Stomach smooth muscle (tissue), 2 donors: Measurements from ENCODE around the gene SRSF10.
"Not testable (repeated sequence)": the region's sequence is repeated elsewhere in the genome, so short reads cannot be mapped to it uniquely, and the experiment has no call there.

Experiments used
- H3K27ac ChIP-seq: one replicate; pipeline ENCODE4 v1.7.0; 2013; ENCODE audit warnings: mild to moderate bottlenecking, low read length, inconsistent platforms
- H3K27me3 ChIP-seq, 2 donors: one replicate each; pipeline ENCODE4 v1.7.0; 2013; ENCODE audit warnings: low read length in 2 of 2; ENCODE audit not compliant: insufficient read depth in 2 of 2, control insufficient read depth in 1 of 2
- H3K36me3 ChIP-seq, 2 donors: one replicate each; pipeline ENCODE4 v1.7.0; 2013; ENCODE audit warnings: low read length in 2 of 2; ENCODE audit not compliant: control insufficient read depth in 2 of 2, insufficient read depth in 2 of 2
- H3K4me1 ChIP-seq: one replicate; pipeline ENCODE4 v1.7.0; 2013; ENCODE audit warnings: low read length; ENCODE audit not compliant: control insufficient read depth, insufficient read depth
- H3K4me3 ChIP-seq, 2 donors: one replicate each; pipeline ENCODE4 v1.7.0; 2013; ENCODE audit warnings: low read length in 2 of 2
- H3K9ac ChIP-seq, 2 donors: one replicate each; pipeline ENCODE4 v1.7.0; 2013; ENCODE audit warnings: low read length in 2 of 2, mild to moderate bottlenecking in 1 of 2
- H3K9me3 ChIP-seq, 2 donors: one replicate each; pipeline ENCODE4 v1.7.0; 2013; ENCODE audit warnings: low read length in 2 of 2; ENCODE audit not compliant: control insufficient read depth in 2 of 2
- donor health status: healthy.
- donor health status: Pancreatic carcinoma.

SRSF10 gene

DNA sequence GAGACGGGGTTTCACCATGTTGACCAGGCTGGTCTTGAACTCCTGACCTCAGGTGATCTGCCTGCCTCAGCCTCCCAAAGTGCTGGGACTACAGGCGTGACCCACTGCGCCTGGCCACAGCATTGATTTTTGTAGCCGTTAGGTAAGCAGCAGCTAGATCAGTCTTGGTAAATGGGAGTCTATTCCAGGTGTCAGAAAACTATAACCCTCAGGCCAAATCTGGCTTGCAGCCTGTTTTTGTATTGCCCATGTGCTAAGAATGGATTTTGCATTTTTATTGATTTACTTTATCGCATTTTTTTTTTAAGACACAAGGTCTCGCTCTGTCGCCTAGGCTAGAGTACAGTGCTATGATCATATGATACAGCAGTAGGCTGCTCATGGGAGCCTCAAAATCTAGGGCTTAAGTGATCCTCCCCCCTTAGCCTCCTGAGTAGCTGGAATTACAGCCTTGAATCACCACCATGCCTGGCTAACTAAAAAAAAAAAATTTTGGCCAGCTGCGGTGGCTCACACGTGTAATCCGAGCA is 16.6 kb upstream of the SRSF10 start:
- Histone ChIP-seq H3K27me3 (no peaks in the 10 kb centered on the region), H3K9me3 (no peaks in the 10 kb centered on the region), H3K4me1 (no peaks in the 10 kb centered on the region), H3K27ac (no peak overlapping the region), H3K36me3 (no peaks in the 10 kb centered on the region), H3K9ac (no peak overlapping the region), H3K4me3 (no peak overlapping the region)

DNA sequence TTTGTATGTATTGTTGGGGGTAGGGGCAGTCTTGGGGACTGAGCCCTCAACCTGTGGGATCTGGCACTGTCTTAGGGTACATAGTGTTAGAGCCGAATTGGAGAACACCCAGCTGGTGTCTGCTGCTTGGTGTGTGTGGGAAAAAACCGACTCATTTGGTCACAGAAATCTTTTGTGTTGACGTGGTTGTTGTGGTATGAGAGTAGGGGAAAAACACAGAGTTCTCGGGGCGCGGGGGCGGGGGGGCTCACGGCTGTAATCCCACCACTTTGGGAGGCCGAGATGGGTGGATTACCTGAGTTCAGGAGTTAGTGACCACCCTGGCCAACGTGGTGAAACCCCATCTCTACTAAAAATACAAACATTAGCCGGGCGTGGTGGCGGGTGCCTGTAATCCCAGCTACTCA is 15.3 kb upstream of the SRSF10 start:
- Histone ChIP-seq H3K4me1 (no peaks in the 10 kb centered on the region), H3K4me3 (no peak overlapping the region), H3K36me3 (no peaks in the 10 kb centered on the region), H3K27ac (no peak overlapping the region), H3K9me3 (no peaks in the 10 kb centered on the region), H3K27me3 (no peaks in the 10 kb centered on the region), H3K9ac (no peak overlapping the region)

DNA sequence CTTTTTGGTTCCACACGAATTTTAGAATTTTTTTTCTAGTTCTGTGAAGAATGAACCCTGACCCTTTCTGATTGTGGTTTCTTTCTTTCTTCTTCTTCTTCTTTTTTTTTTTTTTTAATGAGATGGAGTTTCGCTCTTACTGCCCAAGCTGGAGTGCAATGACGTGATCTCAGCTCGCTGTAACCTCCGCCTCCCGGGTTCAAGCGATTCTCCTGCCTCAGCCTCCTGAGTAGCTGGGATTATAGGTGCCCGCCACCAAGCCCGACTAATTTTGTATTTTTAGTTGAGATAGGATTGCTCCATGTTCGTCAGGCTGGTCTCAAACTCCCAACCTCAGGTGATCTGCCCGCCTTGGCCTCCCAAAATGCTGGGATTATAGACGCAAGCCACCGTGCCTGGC is 11.9 kb upstream of the SRSF10 start:
- H3K9ac ChIP-seq, H3K4me3 ChIP-seq, H3K27me3 ChIP-seq, H3K36me3 ChIP-seq, H3K27ac ChIP-seq, H3K4me1 ChIP-seq, H3K9me3 ChIP-seq: not testable (repeated sequence)

DNA sequence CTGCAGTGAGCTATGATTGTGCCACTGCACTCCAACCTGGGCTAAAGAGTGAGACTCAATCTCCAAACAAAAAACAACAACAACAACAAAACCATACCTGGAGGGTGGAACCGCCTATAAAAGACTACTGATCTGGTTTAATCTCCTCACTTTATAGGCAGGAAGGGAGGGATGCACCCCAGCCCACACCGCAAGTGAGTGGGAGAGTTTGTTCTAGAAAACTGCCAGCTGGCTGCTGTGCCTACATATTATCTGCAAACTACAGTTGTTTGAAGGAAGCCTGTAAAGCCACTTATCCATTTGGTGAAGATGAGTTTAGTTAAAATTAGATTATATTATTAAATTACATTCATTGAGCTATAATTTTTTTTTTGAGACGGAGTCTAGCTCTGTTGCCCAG is 9.1 kb upstream of the SRSF10 start:
- Histone ChIP-seq H3K36me3 (no peaks in the 10 kb centered on the region), H3K9me3 (no peaks in the 10 kb centered on the region), H3K4me1 (peaks cover 8% of the 10 kb centered on the region), H3K27me3 (no peaks in the 10 kb centered on the region), H3K4me3 (no peak overlapping the region), H3K27ac (no peak overlapping the region), H3K9ac (no peak overlapping the region)

DNA sequence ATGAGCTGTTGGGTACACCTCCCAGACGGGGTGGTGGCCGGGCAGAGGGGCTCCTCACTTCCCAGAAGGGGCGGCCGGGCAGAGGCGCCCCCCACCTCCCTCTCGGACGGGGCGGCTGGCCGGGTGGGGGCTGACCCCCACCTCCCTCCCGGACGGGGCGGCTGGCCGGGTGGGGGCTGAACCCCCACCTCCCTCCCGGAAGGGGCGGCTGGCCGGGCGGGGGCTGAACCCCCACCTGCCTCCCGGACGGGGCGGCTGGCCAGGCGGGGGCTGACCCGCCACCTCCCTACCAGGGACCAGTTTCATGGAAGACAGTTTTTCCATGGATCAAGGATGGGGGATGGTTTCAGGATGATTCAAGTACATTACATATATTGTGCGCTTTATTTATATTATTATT is 6.9 kb upstream of the SRSF10 start:
- not testable (repeated sequence) for H3K27me3 ChIP-seq, H3K36me3 ChIP-seq, H3K9me3 ChIP-seq, H3K4me3 ChIP-seq, H3K4me1 ChIP-seq, H3K27ac ChIP-seq, H3K9ac ChIP-seq

DNA sequence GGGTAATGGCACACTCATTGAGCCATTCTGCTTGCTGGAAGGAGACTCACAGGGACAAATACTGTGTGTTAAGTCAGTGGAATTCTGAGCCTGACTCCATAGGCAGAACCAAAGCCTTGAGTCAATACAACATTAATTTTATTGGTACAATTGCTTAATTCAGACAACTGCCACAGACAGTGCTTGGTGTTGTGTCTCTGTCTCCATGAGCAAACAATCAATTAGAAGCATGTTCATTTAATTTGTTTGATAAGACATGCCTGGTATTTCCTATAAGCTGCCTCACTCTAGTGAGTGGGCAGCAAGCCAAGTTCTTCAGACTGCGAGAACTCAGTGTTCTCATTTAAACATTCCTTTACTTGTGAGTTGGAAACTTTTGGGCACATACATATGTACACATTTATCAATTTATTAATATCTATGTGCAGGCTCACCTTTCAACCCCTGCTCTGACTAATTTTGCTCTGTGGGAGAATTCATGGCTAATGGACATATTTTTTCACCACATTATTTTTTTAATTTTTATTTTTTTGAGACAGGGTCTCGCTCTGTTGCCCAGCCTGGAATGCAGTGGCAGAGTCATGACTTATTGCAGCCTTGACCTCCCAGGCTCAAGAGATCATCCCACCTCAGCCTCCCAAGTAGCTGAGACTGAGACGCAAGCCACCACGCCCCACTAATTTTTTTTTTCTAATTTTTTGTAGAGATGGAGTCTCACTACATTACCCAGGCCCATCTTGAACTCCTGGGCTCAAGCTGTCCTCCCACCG is 4.5 kb upstream of the SRSF10 start:
- Histone ChIP-seq H3K27ac (peak overlapping the region; percentile 53), H3K9me3 (no peaks in the 10 kb centered on the region), H3K4me1 (peaks cover 17% of the 10 kb centered on the region), H3K9ac (no peak overlapping the region), H3K36me3 (no peaks in the 10 kb centered on the region), H3K27me3 (no peaks in the 10 kb centered on the region), H3K4me3 (no peak overlapping the region)

DNA sequence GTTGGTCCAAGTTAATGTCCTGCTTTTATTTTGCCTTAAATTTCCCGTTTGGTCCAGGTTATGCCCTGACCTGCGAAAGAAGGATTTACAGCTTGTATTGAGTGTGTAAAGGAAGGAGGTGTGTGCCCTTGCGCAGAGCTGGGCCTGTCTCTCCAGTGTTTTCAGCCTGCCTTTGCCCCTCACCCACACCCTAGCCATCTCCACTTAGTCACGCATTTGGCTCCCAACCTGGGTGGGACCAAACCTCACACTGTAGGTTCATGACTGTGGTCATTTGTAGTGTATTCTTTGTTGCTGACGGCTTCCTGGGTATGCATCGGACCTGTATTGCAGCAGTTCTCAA is 572 bp upstream of the SRSF10 start:
- Histone ChIP-seq H3K27ac (peak overlapping the region; percentile 91), H3K36me3 (no peaks in the 10 kb centered on the region), H3K9ac (peak overlapping the region; percentile 56 to 58), H3K9me3 (no peaks in the 10 kb centered on the region), H3K4me3 (peak overlapping the region; percentile 92 to 97), H3K27me3 (no peaks in the 10 kb centered on the region), H3K4me1 (peaks cover 29% of the 10 kb centered on the region)

DNA sequence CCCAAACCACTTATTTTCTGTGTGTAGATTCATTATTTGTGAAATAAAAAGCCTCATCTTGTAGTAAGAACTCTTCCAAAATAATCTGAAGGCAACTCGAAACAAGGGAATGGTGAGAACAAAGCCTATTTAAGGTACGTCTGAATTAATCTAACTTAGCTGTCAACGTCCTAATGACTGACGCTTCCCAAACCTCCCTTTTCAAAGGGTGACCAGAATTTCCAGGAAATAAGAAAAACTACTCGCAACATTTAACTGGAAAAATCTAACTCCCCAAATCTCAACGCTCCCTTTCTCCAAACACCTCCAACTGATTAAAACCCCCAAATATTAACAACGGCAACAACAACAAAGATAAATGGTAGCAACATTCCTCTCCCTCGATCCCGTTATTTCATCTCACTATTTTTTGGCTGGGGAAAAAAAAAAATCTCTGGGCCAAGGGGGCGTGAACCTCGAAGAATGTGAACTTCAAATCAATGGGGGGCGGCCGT is 693 bp downstream of the SRSF10 start:
- H3K27ac ChIP-seq: peak overlapping the region; percentile 91
- H3K4me1 ChIP-seq: peaks cover 23% of the 10 kb centered on the region
- no peaks in the 10 kb centered on the region for H3K9me3 ChIP-seq
- peaks cover 0 to 2% of the 10 kb centered on the region in 2 donors for H3K36me3 ChIP-seq
- H3K9ac ChIP-seq: peak overlapping the region; percentile 91 to 98
- H3K27me3 ChIP-seq: no peaks in the 10 kb centered on the region
- H3K4me3 ChIP-seq: peak overlapping the region; percentile 92 to 97

DNA sequence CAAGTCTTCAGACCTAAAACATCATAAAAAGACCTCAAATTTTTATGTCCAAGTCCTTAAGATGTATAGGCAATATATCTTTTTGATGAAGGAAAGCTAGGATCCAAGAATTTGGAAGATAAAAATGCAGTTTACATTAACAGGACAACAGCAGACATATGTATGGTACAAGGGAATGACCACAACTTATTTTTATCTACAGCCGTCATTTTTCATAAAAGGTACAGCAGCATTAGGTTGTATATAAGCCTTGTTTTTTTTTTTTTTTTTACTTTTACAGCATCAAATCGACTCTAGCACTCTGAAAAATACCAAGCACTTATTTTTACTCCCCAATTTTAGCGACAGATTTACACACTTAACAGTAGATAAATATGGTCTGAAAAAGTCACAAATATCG is 1.3 kb downstream of the SRSF10 start:
- Histone ChIP-seq H3K4me1 (peaks cover 20% of the 10 kb centered on the region), H3K27me3 (no peaks in the 10 kb centered on the region), H3K27ac (no peak overlapping the region), H3K36me3 (peaks cover 0 to 2% of the 10 kb centered on the region in 2 donors), H3K9ac (peak overlapping the region; percentile 91 to 98), H3K4me3 (peak overlapping the region; percentile 92 to 97), H3K9me3 (no peaks in the 10 kb centered on the region)

DNA sequence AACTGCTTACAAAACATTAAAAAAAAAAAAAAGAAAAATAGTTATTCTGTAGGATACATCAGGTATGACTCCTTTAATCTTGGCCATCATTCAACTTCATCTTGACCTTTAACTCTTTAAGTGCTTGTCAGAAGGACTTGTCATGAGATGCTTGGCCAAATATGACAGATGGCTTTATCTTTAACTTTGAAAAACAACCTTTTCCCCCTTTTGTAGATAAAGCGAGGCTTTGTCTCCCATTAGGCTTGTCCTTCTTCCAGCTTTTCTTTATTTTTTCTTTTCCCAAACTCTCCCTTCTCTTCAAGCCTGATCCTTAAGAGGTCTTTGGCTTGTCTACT is 2.3 kb downstream of the SRSF10 start:
- Histone ChIP-seq H3K9ac (no peak overlapping the region), H3K27ac (no peak overlapping the region), H3K27me3 (no peaks in the 10 kb centered on the region), H3K4me1 (peaks cover 20% of the 10 kb centered on the region), H3K9me3 (no peaks in the 10 kb centered on the region), H3K36me3 (peaks cover 0 to 2% of the 10 kb centered on the region in 2 donors), H3K4me3 (peak overlapping the region in 1 of 2 donors; percentile 38)

DNA sequence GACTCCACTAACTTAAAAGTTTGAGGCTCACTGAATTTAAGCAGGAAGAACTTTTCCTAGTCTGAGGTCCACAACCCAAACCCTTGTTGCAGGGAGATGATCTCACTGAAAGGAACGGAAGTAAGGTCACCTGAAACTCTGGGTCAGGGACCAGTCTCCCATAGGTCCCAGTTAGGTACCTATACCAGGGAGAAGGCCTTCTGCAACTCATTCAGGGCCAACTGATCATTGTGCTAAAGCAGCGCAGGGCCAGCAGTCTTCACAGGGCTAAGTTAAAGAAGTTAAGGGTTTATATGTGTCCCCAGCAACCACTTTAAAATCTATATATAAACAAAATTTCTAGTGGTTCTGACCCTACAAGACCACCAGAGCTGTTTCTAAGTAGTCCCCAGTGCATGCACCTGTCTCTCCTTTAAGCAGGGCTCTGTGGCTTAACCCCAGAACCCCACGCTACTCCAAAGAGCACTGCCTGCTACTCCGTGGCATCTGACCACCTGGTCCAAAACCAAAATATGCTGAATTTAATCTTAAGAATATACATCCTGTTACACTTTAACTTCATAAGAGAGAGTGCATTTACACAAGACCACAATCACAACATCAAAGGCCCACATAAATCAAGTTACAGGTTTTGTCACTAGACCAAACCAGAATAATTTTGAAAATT is 2.8 kb downstream of the SRSF10 start:
- Histone ChIP-seq H3K9ac (peak overlapping the region; percentile 24 to 51), H3K4me1 (peaks cover 20% of the 10 kb centered on the region), H3K9me3 (no peaks in the 10 kb centered on the region), H3K27me3 (no peaks in the 10 kb centered on the region), H3K27ac (peak overlapping the region; percentile 31), H3K36me3 (peaks cover 0 to 2% of the 10 kb centered on the region in 2 donors), H3K4me3 (peak overlapping the region; percentile 38 to 47)
